Neural cell (in vitro differentiated cells): ENCODE data around the gene CEBPA.

Experiments
- EZH2 ChIP-seq: fragments of 200-600, 300-800 bp; shearing (Covaris generic), sonication (generic); IDR thresholded peaks from 2 replicates; pipeline ENCODE4 v1.6.1; 2014; ENCODE audit warnings: antibody characterized with exemption, low read length, borderline replicate concordance, mild to moderate bottlenecking; ENCODE audit not compliant: insufficient read depth, poor library complexity, severe bottlenecking
- POLR2AphosphoS5 ChIP-seq: IDR thresholded peaks from 2 replicates; pipeline ENCODE4 v1.6.1; 2012
- RAD21 ChIP-seq: fragments of 450-650 bp; conservative IDR thresholded peaks from 2 replicates; pipeline ENCODE4 v1.6.1; 2014; ENCODE audit warnings: antibody characterized with exemption, mild to moderate bottlenecking, moderate library complexity
- REST ChIP-seq: IDR thresholded peaks from 2 replicates; pipeline ENCODE4 v1.6.1; 2012; ENCODE audit warnings: borderline replicate concordance
- TAF1 ChIP-seq: IDR thresholded peaks from 2 replicates; pipeline ENCODE4 v1.6.1; 2012; ENCODE audit warnings: low read depth
- TF ChIP-seq, protein P1 (sequence below): fragments of 450-650 bp; IDR thresholded peaks from 2 replicates; pipeline ENCODE4 v1.5.1; 2014; ENCODE audit warnings: antibody characterized with exemption, mild to moderate bottlenecking, moderate library complexity; ENCODE audit not compliant: poor library complexity, severe bottlenecking

DNA sequence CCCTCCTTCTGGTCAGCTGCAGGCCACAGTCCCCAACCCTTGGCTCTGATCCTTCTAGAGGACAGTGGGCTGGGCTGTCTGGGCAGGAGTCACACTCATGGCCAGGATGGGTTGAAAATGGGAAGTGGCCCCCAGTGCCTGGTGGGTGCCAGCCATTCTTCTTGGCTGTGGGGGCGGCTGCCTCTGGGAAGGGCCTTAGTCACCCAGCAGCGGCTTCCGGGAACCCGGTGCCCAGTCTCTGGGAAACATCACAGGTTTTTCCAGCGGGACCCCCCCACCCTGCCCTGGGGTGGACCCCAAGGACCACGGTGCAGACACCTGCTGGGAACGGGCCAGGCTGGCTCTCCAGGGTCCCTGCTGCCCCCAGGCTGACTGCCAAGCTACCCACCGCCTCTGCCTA is 49.4 kb downstream of the CEBPA start:
- TF ChIP-seq, protein P1, sequence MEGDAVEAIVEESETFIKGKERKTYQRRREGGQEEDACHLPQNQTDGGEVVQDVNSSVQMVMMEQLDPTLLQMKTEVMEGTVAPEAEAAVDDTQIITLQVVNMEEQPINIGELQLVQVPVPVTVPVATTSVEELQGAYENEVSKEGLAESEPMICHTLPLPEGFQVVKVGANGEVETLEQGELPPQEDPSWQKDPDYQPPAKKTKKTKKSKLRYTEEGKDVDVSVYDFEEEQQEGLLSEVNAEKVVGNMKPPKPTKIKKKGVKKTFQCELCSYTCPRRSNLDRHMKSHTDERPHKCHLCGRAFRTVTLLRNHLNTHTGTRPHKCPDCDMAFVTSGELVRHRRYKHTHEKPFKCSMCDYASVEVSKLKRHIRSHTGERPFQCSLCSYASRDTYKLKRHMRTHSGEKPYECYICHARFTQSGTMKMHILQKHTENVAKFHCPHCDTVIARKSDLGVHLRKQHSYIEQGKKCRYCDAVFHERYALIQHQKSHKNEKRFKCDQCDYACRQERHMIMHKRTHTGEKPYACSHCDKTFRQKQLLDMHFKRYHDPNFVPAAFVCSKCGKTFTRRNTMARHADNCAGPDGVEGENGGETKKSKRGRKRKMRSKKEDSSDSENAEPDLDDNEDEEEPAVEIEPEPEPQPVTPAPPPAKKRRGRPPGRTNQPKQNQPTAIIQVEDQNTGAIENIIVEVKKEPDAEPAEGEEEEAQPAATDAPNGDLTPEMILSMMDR, result no peak
- no peak for TF ChIP-seq TAF1
- no peak for TF ChIP-seq POLR2AphosphoS5
- TF ChIP-seq RAD21, result no peak
- no peak for TF ChIP-seq EZH2
- no peak for TF ChIP-seq REST
